Prostate gland (tissue), 2 donors: Measurements from ENCODE around the gene APOH. TPM values are rescaled to one million over a fixed set of nuclear protein-coding genes. Genes with fewer than 3 reads are reported as not detected.

Experiments used
- DNase-seq: peaks from one replicate; pipeline ENCODE4 v3.0.0-alpha.2; 2019; ENCODE audit warnings: low spot score
- H3K27ac ChIP-seq, 2 donors: fragments of 200-600 bp; sonication (generic); 2 replicates each; pipeline ENCODE4 v1.5.1; 2017 to 2019
- H3K27me3 ChIP-seq: fragments of 200-600 bp; sonication (generic); replicated peaks from 2 replicates; pipeline ENCODE4 v1.5.1; 2019; ENCODE audit not compliant: insufficient read depth
- H3K36me3 ChIP-seq, 2 donors: fragments of 200-600 bp; sonication (generic); 1 replicate in 1 of 2; 2 replicates in 1 of 2; pipeline versions ENCODE4 v1.5.1 to v1.8.1; 2017 to 2019
- H3K4me1 ChIP-seq: fragments of 200-600 bp; sonication (generic); replicated peaks from 2 replicates; pipeline ENCODE4 v1.5.1; 2019
- H3K4me3 ChIP-seq, 2 donors: fragments of 200-600 bp; sonication (generic); 2 replicates each; pipeline ENCODE4 v1.5.1; 2017 to 2019
- H3K9me3 ChIP-seq: fragments of 200-600 bp; sonication (generic); 2 replicates; pipeline ENCODE4 v1.5.1; 2017
- CTCF ChIP-seq, 4 experiments: fragments of 200-600 bp in 2 of 4; fragments of 450-650 bp in 2 of 4; sonication (generic) in 2 of 4; IDR thresholded peaks; 1 replicate in 3 of 4; 2 replicates in 1 of 4; pipeline ENCODE4 v1.5.1; 2016 to 2019; ENCODE audit warnings: antibody characterized with exemption in 4 of 4, mild to moderate bottlenecking in 2 of 4, moderate library complexity in 2 of 4
- POLR2A ChIP-seq: fragments of 450-650 bp; IDR thresholded peaks from one replicate; pipeline ENCODE4 v1.6.1; 2016; ENCODE audit warnings: antibody characterized with exemption, mild to moderate bottlenecking
- POLR2AphosphoS5 ChIP-seq: sonication (generic); formaldehyde crosslinking; IDR thresholded peaks from one replicate; pipeline ENCODE4 v1.6.1; 2017; ENCODE audit warnings: antibody characterized with exemption
- WGBS: methylation state at CpG from one replicate; pipeline ENCODE4 v1.1.5; 2018; 5-methylcytosine and 5-hydroxymethylcytosine counted together
- intact Hi-C: fragments of 100-400 bp; cut with DNase I; formaldehyde crosslinking; loops from one replicate; pipeline ENCODE4 v1.14.2; 2022
- total RNA-seq, 2 donors: library from RNA; depleted of rRNA; stranded (reverse); fragments of >200 nt; gene quantifications; one replicate each; pipeline ENCODE4 v1.1.0, GENCODE V29; 2016

The APOH gene
- total RNA-seq, 2 donors from 2014 or later = not detected

GRCh38 chr17:66177048-66177447, 52.2 kb downstream of the APOH start:
- TF ChIP-seq POLR2AphosphoS5 (peak; percentile 48), POLR2A (no peak)
- no peaks in the 10 kb centered on the region for H3K27me3 ChIP-seq
- no peaks in the 10 kb centered on the region for H3K4me1 ChIP-seq
- no peak for DNase-seq
- H3K36me3 ChIP-seq = no peaks in the 10 kb centered on the region
- intact Hi-C loops = no loop called here
- H3K9me3 ChIP-seq = no peaks in the 10 kb centered on the region
- H3K4me3 ChIP-seq = no peak overlapping the region
- H3K27ac ChIP-seq = no peak overlapping the region

GRCh38 chr17:66175892-66176291, 53.3 kb downstream of the APOH start:
- no peaks in the 10 kb centered on the region for H3K36me3 ChIP-seq
- H3K27ac ChIP-seq = no peak overlapping the region
- no peak for DNase-seq
- H3K9me3 ChIP-seq = no peaks in the 10 kb centered on the region
- intact Hi-C loops = no loop called here
- TF ChIP-seq CTCF (IDR thresholded peaks at IDR 0.05) = no peak
- TF ChIP-seq POLR2A = no peak
- TF ChIP-seq POLR2AphosphoS5 = no peak
- 9% methylated on average over 1 of the region's 1 CpG for whole genome bisulfite sequencing
- H3K4me3 ChIP-seq = no peak overlapping the region
- H3K27me3 ChIP-seq = no peaks in the 10 kb centered on the region
- no peaks in the 10 kb centered on the region for H3K4me1 ChIP-seq

GRCh38 chr17:66172691-66173223, 56.5 kb downstream of the APOH start:
- H3K4me3 ChIP-seq = no peak overlapping the region
- H3K9me3 ChIP-seq = no peaks in the 10 kb centered on the region
- 45% methylated on average over 2 of the region's 2 CpGs for WGBS
- no peaks in the 10 kb centered on the region for H3K27me3 ChIP-seq
- no peaks in the 10 kb centered on the region for H3K36me3 ChIP-seq
- intact Hi-C loops = no loop called here
- no peak for TF ChIP-seq POLR2AphosphoS5
- no peak for TF ChIP-seq POLR2A
- no peak for TF ChIP-seq CTCF (IDR thresholded peaks at IDR 0.05)
- no peaks in the 10 kb centered on the region for H3K4me1 ChIP-seq
- H3K27ac ChIP-seq = no peak overlapping the region
- no peak for DNase-seq

- no peak for TF ChIP-seq POLR2A
- no peak for TF ChIP-seq CTCF (IDR thresholded peaks at IDR 0.05)
- TF ChIP-seq POLR2AphosphoS5 = no peak
- Histone ChIP-seq H3K36me3 (no peaks in the 10 kb centered on the region), H3K9me3 (no peaks in the 10 kb centered on the region), H3K27ac (no peak overlapping the region), H3K27me3 (no peaks in the 10 kb centered on the region), H3K4me1 (no peaks in the 10 kb centered on the region), H3K4me3 (no peak overlapping the region)
- WGBS = 78% methylated on average over 5 of the region's 5 CpGs
- DNase-seq = no peak
- intact Hi-C loops = no loop called here
Measured at GRCh38 chr17:66172144-66172543, 57.1 kb downstream of the APOH start.

- Histone ChIP-seq H3K27me3 (no peaks in the 10 kb centered on the region), H3K36me3 (no peaks in the 10 kb centered on the region), H3K4me1 (no peaks in the 10 kb centered on the region), H3K27ac (no peak overlapping the region), H3K9me3 (no peaks in the 10 kb centered on the region), H3K4me3 (no peak overlapping the region)
- no peak for TF ChIP-seq POLR2A
- TF ChIP-seq POLR2AphosphoS5 = no peak
- TF ChIP-seq CTCF (IDR thresholded peaks at IDR 0.05) = no peak
- no peak for DNase-seq
- WGBS = 61% methylated on average over 3 of the region's 3 CpGs
- intact Hi-C loops = no loop called here
Measured at GRCh38 chr17:66171692-66172091, 57.5 kb downstream of the APOH start.
